Mucosa of rectum (tissue), 2 donors: ENCODE measurements around the gene PRF1.

Experiments
- H3K27ac ChIP-seq, 2 donors: one replicate each; pipeline ENCODE4 v1.7.0; 2013; ENCODE audit warnings: inconsistent platforms in 2 of 2, low read depth in 2 of 2, low read length in 2 of 2
- H3K27me3 ChIP-seq, 2 donors: one replicate each; pipeline ENCODE4 v1.7.0; 2013; ENCODE audit warnings: low read length in 2 of 2; ENCODE audit not compliant: control insufficient read depth in 2 of 2, insufficient read depth in 2 of 2
- H3K36me3 ChIP-seq, 2 donors: one replicate each; pipeline ENCODE4 v1.7.0; 2013; ENCODE audit warnings: low read length in 2 of 2; ENCODE audit not compliant: control insufficient read depth in 2 of 2, insufficient read depth in 2 of 2
- H3K4me1 ChIP-seq, 2 donors: one replicate each; pipeline ENCODE4 v1.7.0; 2013; ENCODE audit warnings: low read length in 2 of 2, mild to moderate bottlenecking in 1 of 2; ENCODE audit not compliant: control insufficient read depth in 2 of 2, insufficient read depth in 2 of 2
- H3K4me3 ChIP-seq, 2 donors: one replicate each; pipeline ENCODE4 v1.7.0; 2013; ENCODE audit warnings: low read length in 2 of 2
- H3K9ac ChIP-seq, 2 donors: one replicate each; pipeline ENCODE4 v1.7.0; 2013; ENCODE audit warnings: low read length in 2 of 2, low read depth in 1 of 2, mild to moderate bottlenecking in 1 of 2
- H3K9me3 ChIP-seq, 2 donors: one replicate each; pipeline ENCODE4 v1.7.0; 2013; ENCODE audit warnings: low read length in 2 of 2; ENCODE audit not compliant: control insufficient read depth in 2 of 2
- donor health status: healthy.
- donor health status: Normal muscosa, but diverticular disease.

The PRF1 gene

DNA sequence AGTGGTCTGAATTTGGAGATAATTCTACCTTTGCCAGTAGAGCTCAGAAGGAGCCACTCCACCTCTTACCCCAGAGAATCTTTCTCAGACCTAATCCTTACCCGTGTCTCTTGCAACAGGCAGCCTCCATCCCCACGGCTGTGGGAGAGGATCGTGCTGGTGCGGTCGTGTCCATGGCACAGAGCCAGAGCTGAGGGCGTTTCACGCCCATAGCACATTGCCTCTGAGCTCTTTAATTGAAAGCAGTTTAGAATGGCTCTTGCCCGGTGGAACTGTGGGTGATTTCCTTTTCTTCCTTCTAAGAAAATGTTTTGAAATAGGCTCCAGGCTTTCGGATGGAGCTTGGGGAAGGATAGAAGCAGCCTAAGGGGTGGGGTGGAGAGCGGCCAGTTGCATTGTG lies 41.5 kb downstream of the PRF1 start:
- H3K27ac ChIP-seq = no peak overlapping the region

DNA sequence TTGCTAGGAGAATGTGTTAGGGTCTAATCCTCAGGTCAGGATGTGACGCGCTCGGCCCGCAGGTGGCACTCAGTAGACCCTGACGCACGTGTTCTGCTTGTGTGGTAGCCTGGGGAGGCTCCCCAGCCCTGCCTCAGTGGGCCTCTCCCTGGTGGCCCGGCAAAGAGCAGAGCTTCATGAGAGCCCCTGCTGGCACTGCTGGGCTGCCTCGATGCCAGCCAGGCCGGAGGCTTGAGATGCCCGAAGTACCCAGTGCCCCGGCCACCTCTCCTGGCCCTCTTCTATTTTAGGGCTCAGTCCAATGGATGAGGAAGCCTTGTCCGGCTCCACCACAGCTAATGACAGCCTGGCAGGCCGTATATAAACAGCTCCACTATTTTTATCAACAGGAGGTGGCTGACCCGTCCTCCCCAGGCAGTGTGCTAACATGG lies 42.0 kb downstream of the PRF1 start:
- no peaks in the 10 kb centered on the region for H3K9me3 ChIP-seq
- H3K9ac ChIP-seq = no peak overlapping the region
- H3K27me3 ChIP-seq = no peaks in the 10 kb centered on the region
- no peaks in the 10 kb centered on the region for H3K36me3 ChIP-seq
- no peak overlapping the region for H3K27ac ChIP-seq
- H3K4me1 ChIP-seq = peaks cover 2 to 9% of the 10 kb centered on the region in 2 donors
- H3K4me3 ChIP-seq = no peak overlapping the region

More for the DNA sequence above, 41.5 kb downstream of the PRF1 start:
- Histone ChIP-seq H3K4me3 (no peak overlapping the region), H3K4me1 (peaks cover 2 to 9% of the 10 kb centered on the region in 2 donors), H3K36me3 (no peaks in the 10 kb centered on the region), H3K9ac (no peak overlapping the region), H3K27me3 (no peaks in the 10 kb centered on the region), H3K9me3 (no peaks in the 10 kb centered on the region)

DNA sequence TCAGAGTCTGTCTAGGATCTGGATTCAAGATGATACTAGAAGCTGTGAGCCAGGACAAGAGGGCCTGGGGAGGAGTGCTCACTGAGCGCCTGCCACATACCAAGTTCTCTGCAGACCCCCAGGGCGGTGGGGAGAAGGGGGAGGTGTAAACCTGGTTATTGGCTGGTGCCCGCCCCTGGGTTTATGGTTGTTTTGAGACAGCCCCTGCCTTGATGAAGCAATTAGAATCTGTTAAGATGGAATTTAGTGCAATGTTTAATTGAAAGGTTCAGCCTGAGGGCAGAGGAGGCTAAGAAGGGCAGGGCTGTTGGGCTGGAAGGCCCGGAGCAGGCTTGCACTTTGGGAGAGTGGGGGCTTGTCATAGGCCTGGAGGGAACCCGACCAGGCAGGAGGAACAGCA lies 42.7 kb downstream of the PRF1 start:
- Histone ChIP-seq H3K9ac (no peak overlapping the region), H3K4me1 (peaks cover 2 to 9% of the 10 kb centered on the region in 2 donors), H3K27ac (no peak overlapping the region), H3K36me3 (no peaks in the 10 kb centered on the region), H3K9me3 (no peaks in the 10 kb centered on the region), H3K4me3 (no peak overlapping the region), H3K27me3 (no peaks in the 10 kb centered on the region)

DNA sequence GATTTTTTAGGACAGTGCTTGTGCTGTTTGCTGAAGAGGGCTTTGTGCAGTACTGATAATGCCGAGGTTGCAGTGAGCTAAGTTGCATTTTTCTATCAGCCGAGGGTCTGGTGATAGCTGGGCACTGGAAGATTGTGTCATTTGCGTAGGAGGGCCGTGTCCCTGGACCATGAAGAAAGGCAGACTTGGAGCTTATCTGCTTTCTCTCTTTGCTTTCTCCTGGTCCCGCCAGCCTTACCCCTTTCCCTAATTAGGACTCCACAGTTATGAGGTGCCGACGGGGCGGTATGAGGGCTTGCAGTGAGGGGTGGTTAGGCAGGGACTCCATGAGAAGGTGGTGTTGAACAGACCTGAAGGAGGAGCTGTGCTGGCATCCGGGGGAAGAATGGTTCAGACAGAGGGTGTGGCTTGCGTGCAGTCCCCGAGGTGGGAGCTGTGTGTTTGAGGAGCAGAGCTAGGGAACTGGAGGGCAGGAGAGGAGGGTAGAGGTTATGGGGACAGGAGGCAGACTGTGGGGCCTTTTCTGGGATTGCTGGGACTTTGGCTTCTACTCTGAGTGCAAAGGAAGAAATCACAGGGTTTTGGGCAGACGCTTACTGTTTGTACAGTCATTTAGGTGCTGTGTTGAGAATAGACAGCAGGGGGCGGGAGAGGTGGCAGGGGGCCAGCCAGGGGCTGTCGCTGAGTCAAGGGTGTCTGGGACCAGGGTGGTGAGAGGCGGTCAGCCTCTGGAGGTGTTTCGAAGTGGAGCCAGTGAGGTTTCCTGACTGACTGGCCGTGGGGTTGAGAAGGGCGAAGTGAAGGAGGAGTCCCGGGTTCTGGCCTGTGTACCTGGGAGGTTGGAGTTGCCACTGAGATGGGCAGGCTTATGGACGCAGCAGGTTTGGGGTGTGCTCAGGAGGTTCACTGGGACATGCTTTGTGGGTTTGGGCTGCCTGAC lies 43.4 kb downstream of the PRF1 start:
- Histone ChIP-seq H3K4me1 (peaks cover 2 to 9% of the 10 kb centered on the region in 2 donors), H3K27me3 (no peaks in the 10 kb centered on the region), H3K27ac (no peak overlapping the region), H3K9ac (peak overlapping the region in 1 of 2 donors; percentile 52), H3K4me3 (peak overlapping the region; percentile 34 to 63), H3K9me3 (no peaks in the 10 kb centered on the region), H3K36me3 (no peaks in the 10 kb centered on the region)

DNA sequence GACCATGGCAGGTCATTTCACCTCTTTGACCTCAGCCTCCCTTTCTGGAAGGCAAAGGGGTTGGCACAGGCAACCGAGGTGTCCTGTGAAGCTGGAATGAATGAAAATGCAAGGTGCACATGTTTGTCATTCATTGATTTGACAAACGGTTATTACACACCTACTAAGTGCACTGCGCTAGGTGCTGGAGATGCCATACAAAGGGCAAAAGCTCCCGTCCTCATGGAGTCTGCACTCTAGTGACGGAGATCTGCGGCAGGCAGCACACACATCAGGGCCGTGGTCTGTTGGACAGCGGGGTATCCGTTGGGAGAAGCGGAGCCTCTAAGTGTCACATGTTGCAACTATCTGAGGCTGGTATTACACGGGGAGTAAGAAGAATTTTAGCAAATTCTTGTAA lies 44.2 kb downstream of the PRF1 start:
- H3K4me3 ChIP-seq = no peak overlapping the region
- no peaks in the 10 kb centered on the region for H3K36me3 ChIP-seq
- no peaks in the 10 kb centered on the region for H3K9me3 ChIP-seq
- no peak overlapping the region for H3K27ac ChIP-seq
- no peak overlapping the region for H3K9ac ChIP-seq
- H3K4me1 ChIP-seq = peaks cover 2 to 9% of the 10 kb centered on the region in 2 donors
- no peaks in the 10 kb centered on the region for H3K27me3 ChIP-seq

DNA sequence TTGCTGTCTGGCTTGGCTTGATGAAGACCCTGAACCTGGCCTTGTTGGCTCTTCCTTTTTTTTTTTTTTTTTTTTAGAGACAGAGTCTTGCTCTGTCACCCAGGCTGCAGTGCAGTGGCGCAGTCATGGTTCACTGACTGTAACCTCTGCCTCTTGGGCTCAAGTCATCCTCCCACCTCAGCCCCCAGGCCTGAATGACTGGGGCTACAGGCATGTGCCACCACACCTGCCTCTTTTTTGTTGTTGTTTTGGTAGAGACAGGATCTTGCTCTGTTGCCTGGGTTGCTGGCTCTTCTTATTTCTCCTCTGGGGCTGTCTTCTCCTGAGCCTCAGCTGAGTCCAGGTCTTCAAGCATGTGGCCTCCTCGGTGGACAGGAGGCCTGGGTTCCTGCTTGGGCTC lies 44.7 kb downstream of the PRF1 start:
- H3K9me3 ChIP-seq = no peaks in the 10 kb centered on the region
- H3K27ac ChIP-seq = no peak overlapping the region
- no peak overlapping the region for H3K4me3 ChIP-seq
- H3K36me3 ChIP-seq = no peaks in the 10 kb centered on the region
- H3K4me1 ChIP-seq = peaks cover 2 to 9% of the 10 kb centered on the region in 2 donors
- no peak overlapping the region for H3K9ac ChIP-seq
- no peaks in the 10 kb centered on the region for H3K27me3 ChIP-seq

DNA sequence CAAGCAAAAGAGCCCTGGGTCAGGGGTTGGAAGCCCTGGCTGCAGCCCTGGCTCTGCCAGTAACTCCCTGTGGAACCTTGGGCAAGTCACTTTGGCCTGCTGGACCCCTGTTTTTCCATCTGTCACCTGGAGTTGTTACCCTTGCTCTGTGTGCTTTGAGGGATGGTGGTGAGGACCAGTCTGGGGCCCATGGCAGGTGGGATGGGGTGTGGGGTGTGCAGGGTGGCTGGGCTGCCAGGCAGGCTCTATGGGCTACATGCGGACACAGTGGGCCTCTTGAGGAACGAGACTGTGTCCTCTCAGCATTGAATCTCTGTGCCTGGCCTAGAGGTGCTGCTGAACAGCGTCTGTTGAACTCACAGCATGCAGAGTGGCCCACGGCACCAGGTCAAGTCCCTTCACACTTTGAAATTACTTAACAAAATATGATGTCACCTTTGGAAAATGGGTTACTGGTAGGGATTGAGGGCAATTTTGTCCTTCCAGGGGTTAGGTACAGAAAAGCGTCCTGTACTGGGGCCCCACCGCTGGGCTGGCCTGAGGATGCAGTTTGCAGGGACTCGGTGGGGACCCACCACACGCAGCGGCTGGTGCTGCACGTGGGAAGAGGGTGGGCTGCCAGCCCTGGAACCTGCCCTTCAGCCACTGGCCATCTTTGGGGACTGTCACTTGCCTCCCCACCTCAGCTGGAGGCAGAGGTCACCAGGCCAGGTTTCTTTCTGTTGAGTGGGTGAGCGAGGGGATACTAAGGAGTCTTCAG lies 45.3 kb downstream of the PRF1 start:
- H3K27me3 ChIP-seq = no peaks in the 10 kb centered on the region
- H3K4me3 ChIP-seq = no peak overlapping the region
- no peaks in the 10 kb centered on the region for H3K9me3 ChIP-seq
- H3K36me3 ChIP-seq = no peaks in the 10 kb centered on the region
- H3K27ac ChIP-seq = no peak overlapping the region
- H3K9ac ChIP-seq = no peak overlapping the region
- peaks cover 2 to 9% of the 10 kb centered on the region in 2 donors for H3K4me1 ChIP-seq

DNA sequence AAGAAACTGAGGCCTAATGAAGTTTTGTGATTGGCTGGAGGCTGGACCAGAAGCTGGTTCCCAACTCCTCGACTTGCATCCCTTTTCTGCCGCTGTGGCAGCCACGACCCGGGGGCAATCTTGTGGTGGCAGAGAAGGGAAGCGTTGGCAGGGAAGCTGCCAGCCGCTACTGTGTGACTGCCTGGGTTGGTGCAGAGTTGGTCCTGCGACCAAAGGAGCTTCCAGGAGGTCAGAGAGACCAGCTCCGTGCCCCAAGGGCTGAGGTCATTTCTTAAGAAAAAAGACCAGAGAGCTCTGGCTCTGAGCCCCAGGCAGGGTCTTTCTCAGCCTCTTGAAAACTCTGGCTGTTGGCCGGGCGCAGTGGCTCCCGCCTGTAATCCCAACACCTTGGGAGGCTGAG lies 47.2 kb downstream of the PRF1 start:
- Histone ChIP-seq H3K9ac (no peak overlapping the region), H3K9me3 (no peaks in the 10 kb centered on the region), H3K27me3 (no peaks in the 10 kb centered on the region), H3K4me1 (peaks cover 5 to 6% of the 10 kb centered on the region in 2 donors), H3K4me3 (no peak overlapping the region), H3K27ac (no peak overlapping the region), H3K36me3 (no peaks in the 10 kb centered on the region)

DNA sequence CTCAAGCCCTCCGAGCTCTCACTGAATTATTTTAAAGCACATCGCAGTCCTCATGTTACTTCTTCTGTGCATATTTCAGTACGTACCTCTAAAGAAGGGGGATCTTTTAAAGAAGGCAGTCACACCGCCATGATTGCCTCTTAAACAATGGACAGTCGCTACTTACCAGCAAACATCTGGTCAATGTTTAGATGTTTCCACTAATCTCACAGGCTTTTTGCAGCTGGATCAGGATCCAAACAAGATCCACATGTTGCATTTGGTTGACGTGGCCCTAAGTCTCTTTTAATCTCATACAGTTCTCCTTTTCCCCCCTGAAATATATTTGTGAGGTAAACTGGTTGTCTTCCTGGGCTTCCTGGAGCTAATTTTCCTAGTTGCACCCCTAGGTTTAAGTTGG lies 50.0 kb downstream of the PRF1 start:
- Histone ChIP-seq H3K4me1 (peaks cover 0 to 2% of the 10 kb centered on the region in 2 donors), H3K9ac (no peak overlapping the region), H3K4me3 (no peak overlapping the region), H3K36me3 (no peaks in the 10 kb centered on the region), H3K27ac (peak overlapping the region in 1 of 2 donors; percentile 1), H3K9me3 (no peaks in the 10 kb centered on the region), H3K27me3 (no peaks in the 10 kb centered on the region)

DNA sequence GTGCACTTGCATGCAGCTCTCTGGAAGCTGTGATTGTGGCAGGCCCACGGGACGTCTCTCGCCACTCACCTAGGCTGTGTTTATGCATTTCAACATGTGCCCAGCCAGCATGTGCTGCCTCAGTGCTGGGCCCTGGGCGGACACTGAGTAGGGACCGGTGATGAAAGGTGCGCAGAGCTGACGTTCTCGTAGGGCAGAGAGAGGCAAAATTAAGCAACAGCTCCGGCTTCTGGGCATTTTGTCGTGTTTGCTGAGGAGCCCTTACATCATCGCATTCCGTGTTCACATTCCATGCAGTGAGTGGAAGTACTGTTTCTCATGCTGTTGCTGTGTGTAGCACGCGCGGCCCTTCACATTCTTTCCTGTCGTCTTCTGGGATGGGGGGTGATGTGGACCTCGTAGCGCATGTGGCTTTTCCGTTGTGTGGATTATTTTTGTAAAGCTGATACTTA lies 50.5 kb downstream of the PRF1 start:
- Histone ChIP-seq H3K36me3 (no peaks in the 10 kb centered on the region), H3K27ac (peak overlapping the region; percentile 1 to 9), H3K9ac (no peak overlapping the region), H3K27me3 (no peaks in the 10 kb centered on the region), H3K9me3 (no peaks in the 10 kb centered on the region), H3K4me3 (no peak overlapping the region), H3K4me1 (peaks cover 0 to 2% of the 10 kb centered on the region in 2 donors)
